Heart left ventricle (tissue), 13 donors: ENCODE measurements around the gene CAMTA1.

Experiments
- CTCF ChIP-seq, 12 donors: fragments of 200-600 bp; sonication (generic) in 4 of 12; IDR thresholded peaks; one replicate each; pipeline versions ENCODE4 v1.5.0 to v1.8.0; 2018 to 2022; ENCODE audit warnings: antibody characterized with exemption in 12 of 12, mild to moderate bottlenecking in 5 of 12
- POLR2A ChIP-seq, 2 donors: fragments of 450-650 bp; IDR thresholded peaks; one replicate each; pipeline ENCODE4 v1.6.1; 2017; ENCODE audit warnings: antibody characterized with exemption in 2 of 2, mild to moderate bottlenecking in 2 of 2, moderate library complexity in 2 of 2
- donor health status: ischemic (EF 13 %, LVEDD 7.1; RV severe dilation, severe dysfunction).
- donor health status: DM: no; HTN: yes; CAD: no.
- donor health status: DM: no; HTN: no; CAD: no.
- donor health status: ischemic (EF 25% LVEDD 6.9; RV normal size, moderate dysfunction).
- donor health status: ischemic (EF 25% LVEDD 5.7; RV mildly dilated, moderate dysfunction).
- donor health status: ischemic (EF 35%, LVEDD 5.7; RV mildly dilated, moderate dysfunction).
- donor health status: nonischemic (EF 11% LVEDD 7.7; RV severe dilation, severe dysfunction).
- donor health status: DM: yes; HTN: yes; CAD: no.
- donor health status: PGD.
- donor health status: ischemic (EF 29% LVEDD 5.4; RV normal size, mild dysfunction).
- donor health status: nonischemic (EF 23%, LVEDD 6.1; RV moderate dilation, normal function).

- TF ChIP-seq CTCF (IDR thresholded peaks at IDR 0.05) (no peak), POLR2A (IDR thresholded peaks at IDR 0.05) (no peak)
These were observed 723.0 kb downstream of the CAMTA1 start for GRCh38 chr1:7508052-7508933.
